Hematopoietic multipotent progenitor cell treated with erythropoietin and hydrocortisone succinate and interleukin-3 and kit ligand, for 8 days (in vitro differentiated cells): Measurements from ENCODE around the gene TOLLIP.

ENCODE experiments used
- DNase-seq: peaks from one replicate; pipeline ENCODE4 v3.0.0-alpha.2; 2015

The TOLLIP gene

GRCh38 chr11:1310772-1311468 lies 1.5 kb upstream of the TOLLIP start:
- peak; percentile 44 for DNase-seq

- peak; percentile 8 for DNase-seq
These were observed 871 bp upstream of the TOLLIP start for GRCh38 chr11:1310318-1310687.

GRCh38 chr11:1308743-1309497 lies 512 bp downstream of the TOLLIP start:
- no peak for DNase-seq

GRCh38 chr11:1307998-1308742 lies 1.3 kb downstream of the TOLLIP start:
- peak; percentile 18 for DNase-seq

- DNase-seq, result no peak
These were observed 2.1 kb downstream of the TOLLIP start for GRCh38 chr11:1307163-1307870.

- no peak for DNase-seq
These were observed 3.0 kb downstream of the TOLLIP start for GRCh38 chr11:1306186-1307162.

GRCh38 chr11:1305501-1306056 lies 3.9 kb downstream of the TOLLIP start:
- no peak for DNase-seq

GRCh38 chr11:1305063-1305495 lies 4.4 kb downstream of the TOLLIP start:
- DNase-seq, result no peak

- peak; percentile 64 for DNase-seq
These were observed 5.1 kb downstream of the TOLLIP start for GRCh38 chr11:1304380-1304779.

GRCh38 chr11:1303973-1304372 lies 5.5 kb downstream of the TOLLIP start:
- no peak for DNase-seq

GRCh38 chr11:1303126-1303821 lies 6.2 kb downstream of the TOLLIP start:
- no peak for DNase-seq

GRCh38 chr11:1302461-1303125 lies 6.8 kb downstream of the TOLLIP start:
- DNase-seq, result no peak

GRCh38 chr11:1302041-1302460 lies 7.4 kb downstream of the TOLLIP start:
- no peak for DNase-seq

- DNase-seq, result no peak
These were observed 8.0 kb downstream of the TOLLIP start for GRCh38 chr11:1301220-1302000.

- no peak for DNase-seq
These were observed 8.8 kb downstream of the TOLLIP start for GRCh38 chr11:1300569-1301187.

GRCh38 chr11:1300121-1300520 lies 9.3 kb downstream of the TOLLIP start:
- no peak for DNase-seq

- DNase-seq, result no peak
These were observed 9.8 kb downstream of the TOLLIP start for GRCh38 chr11:1299621-1300020.

- peak; percentile 59 for DNase-seq
These were observed 10.5 kb downstream of the TOLLIP start for GRCh38 chr11:1298695-1299492.
